H1 (cell line): ENCODE data around the gene KRTAP10-8. TPM values are rescaled to one million over a fixed set of nuclear protein-coding genes. Genes with fewer than 3 reads are reported as not detected.

Source experiments
- CBX8 ChIP-seq: fragments of 300-800, 300-1000 bp; sonication (generic); IDR thresholded peaks from 2 replicates; pipeline ENCODE4 v1.7.1; 2016; ENCODE audit warnings: low read depth, low read length, borderline replicate concordance
- CHD7 ChIP-seq: fragments of 300-600 bp; sonication (generic); IDR thresholded peaks from 2 replicates; pipeline ENCODE4 v1.7.1; 2012; ENCODE audit warnings: low read length, moderate library complexity, mild to moderate bottlenecking, inconsistent platforms; ENCODE audit not compliant: insufficient replicate concordance
- MAX ChIP-seq: IDR thresholded peaks from 2 replicates; pipeline ENCODE4 v1.6.1; 2012; ENCODE audit warnings: inconsistent platforms
- NANOG ChIP-seq: IDR thresholded peaks from 2 replicates; pipeline ENCODE4 v1.6.1; 2011; ENCODE audit warnings: low read length, low read depth, mild to moderate bottlenecking, inconsistent platforms; ENCODE audit not compliant: insufficient read depth, poor library complexity, severe bottlenecking
- NRF1 ChIP-seq: IDR thresholded peaks from 2 replicates; pipeline ENCODE4 v1.6.1; 2011; ENCODE audit warnings: mild to moderate bottlenecking, low read depth, low read length, improper control_type of control experiment
- PHF8 ChIP-seq: fragments of 200-600 bp; sonication (generic); conservative IDR thresholded peaks from 2 replicates; pipeline ENCODE4 v1.7.1; 2012; ENCODE audit warnings: low read depth, mild to moderate bottlenecking, inconsistent platforms, low read length, moderate library complexity
- SAP30 ChIP-seq: fragments of 300-600 bp; sonication (generic); IDR thresholded peaks from 2 replicates; pipeline ENCODE4 v1.7.1; 2012; ENCODE audit warnings: low read length, moderate library complexity, mild to moderate bottlenecking, inconsistent platforms; ENCODE audit not compliant: insufficient read depth, insufficient replicate concordance
- SIN3A ChIP-seq, 2 experiments: IDR thresholded peaks in 1 of 2; conservative IDR thresholded peaks in 1 of 2; 2 replicates each; pipeline ENCODE4 v1.6.1; 2011 to 2012; ENCODE audit warnings: low read length in 2 of 2, improper control_type of control experiment in 1 of 2, low read depth in 1 of 2, mild to moderate bottlenecking in 1 of 2
- YY1 ChIP-seq: IDR thresholded peaks from 2 replicates; pipeline ENCODE4 v1.6.1; 2011; ENCODE audit warnings: low read depth, mild to moderate bottlenecking, low read length
- polyA plus RNA-seq, 7 experiments: library from polyadenylated mRNA; depleted of rRNA in 3 of 7; stranded (reverse) in 5 of 7; unstranded in 2 of 7; fragments of >200 nt in 5 of 7; fragments of 200-250 nt in 2 of 7; gene quantifications; 1 replicate in 5 of 7; 2 replicates in 1 of 7; 4 replicates in 1 of 7; pipeline versions ENCODE4 v1.2.1 to v1.2.3, GENCODE V29; 2011 to 2013; ENCODE audit warnings: missing spikeins in 2 of 7, mixed read lengths in 2 of 7
- total RNA-seq: library from RNA; stranded (reverse); fragmentation: NEBNext Ultra II Directional; extraction: Animal tissue kit (Norgen Biotek cat#: 25700); gene quantifications from 2 replicates; pipeline ENCODE4 v1.2.1, GENCODE V29; 2021

KRTAP10-8 gene
- total and polyA plus RNA-seq, 2 of the 8 experiments (the other 6 are each of a cell fraction or from before 2014, with no cell fraction given): not detected

- no peak for TF ChIP-seq CBX8
- TF ChIP-seq SIN3A (conservative IDR thresholded peaks at IDR 0.05 in 1 of 2, IDR thresholded peaks at IDR 0.05 in 1 of 2; ENCODE audit: low read depth in 1 of 2, low read length in 2 of 2): no peak
- no peak for TF ChIP-seq PHF8
- no peak for TF ChIP-seq CHD7
- TF ChIP-seq SAP30: no peak
- no peak for TF ChIP-seq NRF1
- no peak for TF ChIP-seq YY1
- no peak for TF ChIP-seq NANOG
- no peak for TF ChIP-seq MAX
Measured at GRCh38 chr21:44579056-44579832, 32.6 kb upstream of the KRTAP10-8 start (continued).
